Measurements from ENCODE around the gene TUBB. TPM values are rescaled to one million over a fixed set of nuclear protein-coding genes. Genes with fewer than 3 reads are reported as not detected.

TUBB gene
- total and polyA plus RNA-seq, 7 donors: 136 to 487 (median 199) TPM

DNA sequence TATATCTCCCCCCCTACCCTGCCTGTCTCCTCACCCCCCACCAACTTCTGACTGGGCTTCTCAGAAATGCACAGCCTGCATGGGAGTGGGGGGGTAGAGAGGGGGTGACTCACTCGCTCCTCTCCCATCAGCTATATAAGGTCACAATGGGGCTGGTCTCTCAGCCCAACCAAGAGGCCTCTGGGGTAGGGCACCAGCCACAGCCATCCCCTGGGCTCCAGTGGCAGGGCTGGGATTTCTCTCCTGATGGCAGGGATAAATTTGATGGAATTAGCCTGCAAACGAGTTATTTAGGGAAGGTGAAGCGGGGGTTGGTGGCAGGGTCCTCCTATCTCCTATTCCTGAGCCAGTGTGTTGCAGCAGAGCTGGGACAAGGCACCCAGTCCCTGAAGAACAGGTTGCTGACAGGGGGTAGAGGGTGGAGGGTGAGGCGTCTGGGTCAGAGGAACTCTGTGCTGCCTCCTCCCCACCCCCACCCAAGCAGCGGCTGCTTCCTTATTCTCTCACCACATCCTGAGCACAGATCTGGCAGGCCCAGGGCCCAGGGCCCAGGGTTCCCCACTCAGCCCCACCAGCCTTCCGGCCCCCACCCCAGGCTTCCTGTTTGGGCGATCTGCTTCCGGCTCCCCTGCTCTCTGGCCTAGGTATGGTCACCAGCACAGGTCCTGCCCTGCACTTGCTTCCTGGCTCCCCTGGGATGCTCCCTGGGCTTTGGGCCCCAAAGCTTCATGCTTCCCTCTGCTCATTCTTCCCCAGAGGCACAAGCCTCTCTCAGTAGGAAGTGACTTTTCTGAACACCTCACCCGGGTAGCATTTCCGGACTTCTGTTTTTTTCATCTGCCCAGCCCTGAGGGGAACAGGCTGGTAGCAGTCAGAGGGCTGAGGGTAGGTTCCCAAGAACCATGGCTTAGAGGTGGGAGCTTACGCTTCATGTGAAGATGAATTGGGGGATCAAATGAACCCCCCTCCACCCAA, 37.7 kb upstream of the TUBB start:
- peak; percentile 2 to 43 (median 20) for ATAC-seq
- 43 to 46% (median 44%) methylated on average over 8 to 11 of the region's 11 CpGs for WGBS, 3 donors
- Histone ChIP-seq H3K9me3 (no peaks in the 10 kb centered on the region), H3K4me1 (peaks cover 9% of the 10 kb centered on the region), H3K27ac (peak overlapping the region; percentile 77), H3K36me3 (ENCODE audit: insufficient read depth in 1 of 2, low read depth in 1 of 2) (peaks cover 0 to 32% of the 10 kb centered on the region in 2 donors), H3K4me3 (peak overlapping the region; percentile 85), H3K27me3 (ENCODE audit: insufficient read depth in 3 of 3, low read length in 2 of 3) (no peaks in the 10 kb centered on the region)
- DNase-seq: peak; percentile 84 to 89
- TF ChIP-seq, protein P1, sequence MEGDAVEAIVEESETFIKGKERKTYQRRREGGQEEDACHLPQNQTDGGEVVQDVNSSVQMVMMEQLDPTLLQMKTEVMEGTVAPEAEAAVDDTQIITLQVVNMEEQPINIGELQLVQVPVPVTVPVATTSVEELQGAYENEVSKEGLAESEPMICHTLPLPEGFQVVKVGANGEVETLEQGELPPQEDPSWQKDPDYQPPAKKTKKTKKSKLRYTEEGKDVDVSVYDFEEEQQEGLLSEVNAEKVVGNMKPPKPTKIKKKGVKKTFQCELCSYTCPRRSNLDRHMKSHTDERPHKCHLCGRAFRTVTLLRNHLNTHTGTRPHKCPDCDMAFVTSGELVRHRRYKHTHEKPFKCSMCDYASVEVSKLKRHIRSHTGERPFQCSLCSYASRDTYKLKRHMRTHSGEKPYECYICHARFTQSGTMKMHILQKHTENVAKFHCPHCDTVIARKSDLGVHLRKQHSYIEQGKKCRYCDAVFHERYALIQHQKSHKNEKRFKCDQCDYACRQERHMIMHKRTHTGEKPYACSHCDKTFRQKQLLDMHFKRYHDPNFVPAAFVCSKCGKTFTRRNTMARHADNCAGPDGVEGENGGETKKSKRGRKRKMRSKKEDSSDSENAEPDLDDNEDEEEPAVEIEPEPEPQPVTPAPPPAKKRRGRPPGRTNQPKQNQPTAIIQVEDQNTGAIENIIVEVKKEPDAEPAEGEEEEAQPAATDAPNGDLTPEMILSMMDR (IDR thresholded peaks at IDR 0.05): no peak
- intact Hi-C loops (cut with DNase I): loop anchor here in 1 of 2 donors (10.0 kb wide), 1 partner anchor 402 kb away; no protein-coding TSS in a partner anchor

DNA sequence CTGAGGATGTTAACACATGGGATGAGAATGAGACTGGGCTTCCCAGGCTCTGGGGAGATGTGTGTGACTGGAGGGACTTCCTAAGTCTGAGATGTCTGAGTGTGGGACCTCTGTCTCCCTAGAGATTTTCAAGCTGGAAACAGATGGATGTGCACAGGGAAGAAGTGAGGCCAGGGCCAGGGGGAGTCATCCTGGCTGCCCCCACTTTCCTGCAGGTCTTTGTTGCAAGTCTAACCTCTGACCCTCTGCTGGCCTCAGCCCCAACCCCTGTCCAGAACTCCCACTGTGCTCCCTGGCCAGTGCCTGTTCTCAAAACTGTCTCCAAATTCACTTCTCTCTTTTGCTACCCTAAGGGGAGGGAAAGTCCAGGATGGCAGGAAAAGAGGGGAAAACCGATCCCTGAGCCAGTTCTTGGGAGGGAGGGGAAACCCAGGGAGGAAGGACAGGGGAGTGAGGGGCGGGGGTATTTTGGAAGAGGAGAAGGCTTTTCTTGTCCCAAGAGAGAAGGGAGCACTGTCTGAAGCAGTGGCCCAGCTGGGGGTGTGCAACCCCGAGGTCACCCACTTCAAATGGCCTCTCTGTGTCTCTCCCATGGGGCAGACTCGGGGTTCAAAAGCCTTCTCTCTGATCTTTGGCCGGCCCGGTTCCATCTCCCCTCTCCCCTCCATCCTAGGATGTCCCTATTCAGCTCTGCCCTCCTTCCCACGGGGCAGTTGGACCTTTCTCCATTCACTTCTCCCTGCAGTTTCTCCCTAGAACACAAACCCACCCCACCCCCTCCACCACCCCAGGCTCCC, 36.8 kb upstream of the TUBB start:
- 28 to 48% (median 44%) methylated on average over 7 of the region's 7 CpGs for WGBS, 3 donors
- no peak for ATAC-seq
- Histone ChIP-seq H3K36me3 (ENCODE audit: insufficient read depth in 1 of 2, low read depth in 1 of 2) (peaks cover 0 to 22% of the 10 kb centered on the region in 2 donors), H3K27ac (peak overlapping the region; percentile 77), H3K9me3 (no peaks in the 10 kb centered on the region), H3K27me3 (ENCODE audit: insufficient read depth in 3 of 3, low read length in 2 of 3) (no peaks in the 10 kb centered on the region), H3K4me3 (peak overlapping the region; percentile 85), H3K4me1 (peaks cover 15% of the 10 kb centered on the region)
- TF ChIP-seq, protein P1 (IDR thresholded peaks at IDR 0.05): no peak
- peak in 1 of 2 donors; percentile 57 for DNase-seq
- intact Hi-C loops (cut with DNase I): loop anchor here in 1 of 2 donors (10.0 kb wide), 1 partner anchor 401 kb away; no protein-coding TSS in a partner anchor

DNA sequence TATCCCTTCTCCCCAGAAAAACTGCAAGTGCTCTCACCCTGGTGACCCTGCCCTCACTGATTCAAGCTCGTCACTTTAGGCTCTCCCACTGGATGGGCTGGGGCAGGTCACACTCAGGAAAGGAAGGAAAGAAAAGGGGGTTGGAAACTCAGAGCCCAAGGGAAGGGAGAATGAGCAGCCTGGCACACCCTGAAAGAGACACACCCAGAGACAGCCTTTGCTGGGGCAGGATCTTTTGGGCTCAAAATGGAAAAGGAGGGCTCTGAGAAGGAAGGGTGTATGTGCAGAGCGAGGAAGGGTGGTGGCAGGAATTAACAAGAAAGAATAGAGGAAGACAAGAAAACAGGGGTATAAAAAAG, 36.2 kb upstream of the TUBB start:
- Histone ChIP-seq H3K27me3 (ENCODE audit: insufficient read depth in 3 of 3, low read length in 2 of 3) (no peaks in the 10 kb centered on the region), H3K4me1 (peaks cover 21% of the 10 kb centered on the region), H3K36me3 (ENCODE audit: insufficient read depth in 1 of 2, low read depth in 1 of 2) (peaks cover 0 to 17% of the 10 kb centered on the region in 2 donors), H3K9me3 (no peaks in the 10 kb centered on the region), H3K4me3 (peak overlapping the region; percentile 85), H3K27ac (peak overlapping the region; percentile 91)
- intact Hi-C loops (cut with DNase I): loop anchor here in 1 of 2 donors (10.0 kb wide), 1 partner anchor 401 kb away; no protein-coding TSS in a partner anchor
- no peak for ATAC-seq
- WGBS, 3 donors: 57 to 66% (median 59%) methylated on average over 2 of the region's 2 CpGs
- TF ChIP-seq, protein P1 (IDR thresholded peaks at IDR 0.05): no peak
- no peak for DNase-seq

DNA sequence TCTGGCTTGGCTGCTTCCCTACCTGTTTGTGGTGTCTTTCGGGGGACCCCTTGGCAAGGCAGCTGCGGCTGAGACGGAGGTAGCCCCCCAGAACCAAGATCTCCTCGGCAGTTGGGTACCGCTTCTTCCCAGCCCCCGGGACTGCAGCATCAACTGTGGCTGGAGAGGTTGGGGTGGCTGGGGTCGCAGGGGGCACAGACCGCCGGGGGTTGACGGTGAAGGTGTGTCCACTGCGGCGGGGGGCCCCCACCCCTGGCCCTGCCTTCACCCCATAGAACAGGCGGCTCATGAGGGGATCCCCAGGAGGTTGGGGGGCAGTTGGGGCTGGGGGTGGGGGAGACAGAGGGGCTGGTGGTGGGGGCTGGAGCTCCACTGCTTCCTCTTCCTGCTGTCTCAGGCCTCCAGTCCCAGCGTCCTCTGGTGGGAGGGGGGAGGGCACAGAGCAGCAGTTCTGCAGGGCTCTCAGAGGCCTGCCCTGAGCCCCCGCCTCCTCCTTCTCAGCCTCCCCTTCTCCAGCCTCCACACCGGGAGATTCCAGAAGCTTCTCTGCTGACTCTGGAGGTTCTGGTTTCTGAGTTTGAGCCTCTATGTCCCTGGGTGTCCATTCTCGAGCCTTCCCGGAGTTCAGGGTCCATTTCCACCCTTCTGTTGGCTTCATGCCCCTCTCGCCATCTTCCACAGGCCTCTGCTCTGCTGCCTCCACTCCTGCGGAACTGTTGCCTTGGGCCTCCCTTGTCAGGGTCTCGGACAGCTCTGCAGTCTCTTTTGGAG, 35.6 kb upstream of the TUBB start:
- 42 to 46% (median 45%) methylated on average over 19 to 21 of the region's 21 CpGs for WGBS, 3 donors
- ATAC-seq (no peak), DNase-seq (peak; percentile 53 to 77)
- no peaks in the 10 kb centered on the region for H3K27me3 ChIP-seq (ENCODE audit: insufficient read depth in 3 of 3, low read length in 2 of 3)
- H3K27ac ChIP-seq: peak overlapping the region; percentile 91
- peaks cover 27% of the 10 kb centered on the region for H3K4me1 ChIP-seq
- no peaks in the 10 kb centered on the region for H3K9me3 ChIP-seq
- peak overlapping the region; percentile 85 for H3K4me3 ChIP-seq
- peaks cover 0 to 17% of the 10 kb centered on the region in 2 donors for H3K36me3 ChIP-seq (ENCODE audit: insufficient read depth in 1 of 2, low read depth in 1 of 2)
- TF ChIP-seq, protein P1 (IDR thresholded peaks at IDR 0.05): no peak
- intact Hi-C loops (cut with DNase I): loop anchor here in 1 of 2 donors (10.0 kb wide), 1 partner anchor 400 kb away; no protein-coding TSS in a partner anchor
